ENCODE measurements around the gene CDNF. TPM values are rescaled to one million over a fixed set of nuclear protein-coding genes. Genes with fewer than 3 reads are reported as not detected.

CDNF gene
- total RNA-seq, 1 donor from 2014 or later, result 7.4 TPM

DNA sequence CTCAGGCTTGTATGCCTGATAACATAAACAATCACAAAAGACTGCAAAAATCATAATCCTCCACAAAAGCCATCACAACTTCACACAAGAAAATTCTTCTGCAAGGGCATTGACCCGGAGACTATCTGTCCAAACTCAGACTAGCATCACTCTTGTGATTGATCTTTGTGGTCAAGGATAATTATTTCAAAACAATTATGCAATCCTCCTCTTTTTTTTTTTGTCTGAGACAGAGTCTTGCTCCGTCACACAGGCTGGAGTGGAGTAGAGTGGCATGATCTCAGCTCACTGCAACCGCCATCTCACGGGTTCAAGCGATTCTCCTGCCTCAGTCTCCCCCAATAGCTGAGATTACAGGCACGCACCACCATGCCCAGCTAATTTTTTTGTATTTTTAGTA is 22.2 kb downstream of the CDNF start:
- no peak for TF ChIP-seq POLR2A (IDR thresholded peaks at IDR 0.05)
- TF ChIP-seq, protein P1, sequence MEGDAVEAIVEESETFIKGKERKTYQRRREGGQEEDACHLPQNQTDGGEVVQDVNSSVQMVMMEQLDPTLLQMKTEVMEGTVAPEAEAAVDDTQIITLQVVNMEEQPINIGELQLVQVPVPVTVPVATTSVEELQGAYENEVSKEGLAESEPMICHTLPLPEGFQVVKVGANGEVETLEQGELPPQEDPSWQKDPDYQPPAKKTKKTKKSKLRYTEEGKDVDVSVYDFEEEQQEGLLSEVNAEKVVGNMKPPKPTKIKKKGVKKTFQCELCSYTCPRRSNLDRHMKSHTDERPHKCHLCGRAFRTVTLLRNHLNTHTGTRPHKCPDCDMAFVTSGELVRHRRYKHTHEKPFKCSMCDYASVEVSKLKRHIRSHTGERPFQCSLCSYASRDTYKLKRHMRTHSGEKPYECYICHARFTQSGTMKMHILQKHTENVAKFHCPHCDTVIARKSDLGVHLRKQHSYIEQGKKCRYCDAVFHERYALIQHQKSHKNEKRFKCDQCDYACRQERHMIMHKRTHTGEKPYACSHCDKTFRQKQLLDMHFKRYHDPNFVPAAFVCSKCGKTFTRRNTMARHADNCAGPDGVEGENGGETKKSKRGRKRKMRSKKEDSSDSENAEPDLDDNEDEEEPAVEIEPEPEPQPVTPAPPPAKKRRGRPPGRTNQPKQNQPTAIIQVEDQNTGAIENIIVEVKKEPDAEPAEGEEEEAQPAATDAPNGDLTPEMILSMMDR (IDR thresholded peaks at IDR 0.05), result no peak
- no peak for DNase-seq (ENCODE audit: extremely low spot score in 2 of 2)
- Histone ChIP-seq H3K27me3 (no peaks in the 10 kb centered on the region), H3K4me3 (no peak overlapping the region), H3K4me1 (no peaks in the 10 kb centered on the region), H3K9me3 (no peaks in the 10 kb centered on the region), H3K36me3 (no peaks in the 10 kb centered on the region), H3K27ac (no peak overlapping the region)
- intact Hi-C loops (cut with DNase I), result no loop called here

DNA sequence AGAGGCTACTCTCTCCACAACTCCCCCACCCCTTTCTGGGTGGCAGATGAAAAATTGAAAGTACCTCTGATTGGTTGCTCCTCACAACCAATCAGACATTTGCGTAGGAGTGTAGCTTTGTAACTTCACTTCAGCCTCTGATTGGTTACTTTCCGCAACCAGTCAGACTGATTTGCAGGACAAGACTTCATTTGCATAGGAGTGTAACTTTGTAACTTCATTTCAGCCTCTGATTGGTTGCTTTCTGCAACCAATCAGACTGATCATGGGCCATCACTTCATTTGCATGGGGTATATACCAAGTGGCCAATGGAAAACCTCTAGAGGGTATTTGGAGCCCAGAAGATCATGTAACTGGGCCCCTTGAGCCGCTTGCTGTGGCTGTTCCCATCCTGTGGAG is 25.6 kb downstream of the CDNF start:
- Histone ChIP-seq H3K36me3 (no peaks in the 10 kb centered on the region), H3K27me3 (no peaks in the 10 kb centered on the region), H3K4me1 (no peaks in the 10 kb centered on the region), H3K9me3 (no peaks in the 10 kb centered on the region), H3K4me3 (no peak overlapping the region), H3K27ac (no peak overlapping the region)
- TF ChIP-seq, protein P1 (IDR thresholded peaks at IDR 0.05), result no peak
- TF ChIP-seq POLR2AphosphoS5 (IDR thresholded peaks at IDR 0.05; ENCODE audit: insufficient read depth in 1 of 2, low read depth in 1 of 2) (no peak), POLR2A (IDR thresholded peaks at IDR 0.05) (no peak)
- no peak for DNase-seq (ENCODE audit: extremely low spot score in 2 of 2)
- intact Hi-C loops (cut with DNase I), result no loop called here

DNA sequence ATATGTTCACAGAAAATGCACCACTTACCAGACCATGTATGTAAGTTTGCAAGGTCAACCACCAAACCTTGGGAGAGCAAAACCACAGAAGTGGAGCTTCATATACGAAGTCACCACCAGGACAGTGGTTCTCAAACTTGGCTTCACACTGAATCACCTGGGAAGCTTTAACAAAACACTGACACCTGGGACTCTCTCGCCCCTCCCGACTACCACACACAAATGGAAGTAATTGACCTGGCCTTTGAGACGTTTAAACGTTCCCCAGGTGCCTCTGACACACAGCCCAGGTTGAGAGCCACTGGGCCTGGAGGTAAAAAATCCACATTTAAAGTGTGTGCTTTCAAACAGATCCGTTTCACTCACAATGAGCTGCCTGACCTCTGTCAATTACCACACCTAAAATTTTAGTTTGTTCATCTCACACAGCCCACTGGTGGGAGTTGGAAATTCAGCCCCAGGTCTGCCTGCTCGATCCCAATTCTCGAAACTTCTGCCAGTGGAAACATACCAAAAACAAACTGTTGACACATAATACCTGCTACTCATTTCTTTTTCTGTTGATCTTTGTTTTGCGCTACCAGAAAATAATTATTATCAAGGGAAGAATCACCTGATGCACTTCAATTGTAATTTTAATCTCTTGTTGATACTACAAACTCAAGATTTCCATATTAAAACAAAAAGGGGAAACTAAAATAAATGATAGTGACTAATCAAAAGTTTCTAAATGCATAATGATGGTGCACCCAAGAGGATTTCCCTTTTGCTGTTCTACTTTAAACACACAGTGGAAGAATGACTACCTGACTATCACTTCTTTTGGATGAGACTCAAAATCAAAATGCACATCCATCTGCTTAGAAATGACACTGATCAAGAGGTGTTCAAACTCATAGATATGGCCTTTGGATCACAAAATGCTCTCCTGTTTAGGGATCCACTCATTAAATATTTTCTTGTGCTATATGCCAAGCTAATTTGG is 26.6 kb downstream of the CDNF start:
- no peaks in the 10 kb centered on the region for H3K4me1 ChIP-seq
- intact Hi-C loops (cut with DNase I), result no loop called here
- TF ChIP-seq, protein P1 (IDR thresholded peaks at IDR 0.05), result no peak
- TF ChIP-seq POLR2AphosphoS5 (IDR thresholded peaks at IDR 0.05; ENCODE audit: insufficient read depth in 1 of 2, low read depth in 1 of 2), result no peak
- TF ChIP-seq POLR2A (IDR thresholded peaks at IDR 0.05), result no peak
- no peak overlapping the region for H3K27ac ChIP-seq
- H3K4me3 ChIP-seq, result no peak overlapping the region
- no peaks in the 10 kb centered on the region for H3K9me3 ChIP-seq
- H3K36me3 ChIP-seq, result no peaks in the 10 kb centered on the region
- no peak for DNase-seq (ENCODE audit: extremely low spot score in 2 of 2)
- H3K27me3 ChIP-seq, result no peaks in the 10 kb centered on the region

DNA sequence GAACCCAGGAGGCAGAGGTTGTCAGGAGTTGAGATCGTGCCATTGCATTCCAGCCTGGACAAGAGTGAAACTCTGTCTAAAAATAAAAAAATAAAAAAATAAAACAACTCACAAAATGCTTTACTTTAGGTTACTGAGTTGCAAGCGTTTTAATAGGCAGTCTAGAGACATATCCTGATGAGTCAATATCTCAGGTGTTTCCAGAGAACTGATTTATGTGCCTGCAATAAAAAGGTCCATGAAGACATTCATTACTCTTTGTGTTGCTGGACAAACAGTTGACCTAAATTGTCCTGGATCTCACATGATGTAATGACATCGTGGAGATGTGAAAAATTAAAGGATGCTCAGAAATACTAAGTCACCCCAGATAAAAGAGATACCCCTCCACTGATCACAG is 31.5 kb downstream of the CDNF start:
- DNase-seq (ENCODE audit: extremely low spot score in 2 of 2), result no peak
- Histone ChIP-seq H3K27ac (no peak overlapping the region), H3K4me3 (no peak overlapping the region), H3K9me3 (no peaks in the 10 kb centered on the region), H3K36me3 (no peaks in the 10 kb centered on the region), H3K27me3 (no peaks in the 10 kb centered on the region), H3K4me1 (no peaks in the 10 kb centered on the region)
- no peak for TF ChIP-seq POLR2AphosphoS5 (IDR thresholded peaks at IDR 0.05; ENCODE audit: insufficient read depth in 1 of 2, low read depth in 1 of 2)
- TF ChIP-seq, protein P1 (IDR thresholded peaks at IDR 0.05), result no peak
- no peak for TF ChIP-seq POLR2A (IDR thresholded peaks at IDR 0.05)
- intact Hi-C loops (cut with DNase I), result no loop called here

DNA sequence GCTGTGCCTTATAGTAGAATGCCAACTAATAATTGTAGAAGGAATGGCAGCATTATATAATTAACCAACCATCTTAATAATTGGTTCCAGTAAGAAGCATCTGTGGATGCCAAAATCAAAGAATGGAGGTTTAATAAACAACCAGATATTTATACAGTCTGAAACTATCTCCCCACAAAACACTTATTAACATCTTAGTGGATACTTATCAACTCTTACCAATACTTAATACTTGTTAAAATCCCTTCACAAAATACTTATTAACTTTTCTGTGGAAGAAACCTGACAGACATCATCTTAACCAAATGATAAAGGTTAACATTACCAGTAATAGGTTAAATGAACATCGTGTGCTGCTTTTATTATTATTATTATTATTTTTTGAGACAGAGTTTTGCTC is 34.0 kb downstream of the CDNF start:
- Histone ChIP-seq H3K9me3 (no peaks in the 10 kb centered on the region), H3K36me3 (no peaks in the 10 kb centered on the region), H3K27ac (no peak overlapping the region), H3K4me1 (no peaks in the 10 kb centered on the region), H3K27me3 (no peaks in the 10 kb centered on the region), H3K4me3 (no peak overlapping the region)
- DNase-seq (ENCODE audit: extremely low spot score in 2 of 2), result no peak
- intact Hi-C loops (cut with DNase I), result no loop called here
- TF ChIP-seq POLR2A (IDR thresholded peaks at IDR 0.05), result no peak
- no peak for TF ChIP-seq POLR2AphosphoS5 (IDR thresholded peaks at IDR 0.05; ENCODE audit: insufficient read depth in 1 of 2, low read depth in 1 of 2)
- TF ChIP-seq, protein P1 (IDR thresholded peaks at IDR 0.05), result no peak

Data from vagina (tissue), 2 donors.